ENCODE measurements around the gene PPP6R3.
"Not testable (repeated sequence)": the region's sequence is repeated elsewhere in the genome, so short reads cannot be mapped to it uniquely, and the experiment has no call there.

Gene PPP6R3

DNA sequence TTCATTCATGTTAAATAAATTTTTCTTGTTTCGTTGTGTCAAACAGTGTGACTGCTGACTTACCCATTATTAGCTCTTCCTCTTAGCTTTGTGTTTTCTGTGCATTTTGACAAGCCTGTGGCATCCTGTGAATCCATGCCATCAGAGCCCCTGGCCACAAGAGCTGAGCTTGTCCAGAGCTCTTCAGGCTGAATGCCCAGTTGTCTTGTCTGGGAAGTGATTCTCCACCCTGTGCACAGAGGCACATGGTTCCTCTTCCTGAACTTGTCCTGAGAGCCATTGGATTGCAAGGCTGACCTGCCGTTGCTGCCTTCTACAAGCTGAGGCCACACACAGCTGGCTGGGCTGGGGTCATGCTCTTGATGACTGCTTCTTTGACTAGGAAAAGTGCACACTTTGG is 64.1 kb downstream of the PPP6R3 start:
- no peak for DNase-seq (ENCODE audit: low read depth, low spot score)

DNA sequence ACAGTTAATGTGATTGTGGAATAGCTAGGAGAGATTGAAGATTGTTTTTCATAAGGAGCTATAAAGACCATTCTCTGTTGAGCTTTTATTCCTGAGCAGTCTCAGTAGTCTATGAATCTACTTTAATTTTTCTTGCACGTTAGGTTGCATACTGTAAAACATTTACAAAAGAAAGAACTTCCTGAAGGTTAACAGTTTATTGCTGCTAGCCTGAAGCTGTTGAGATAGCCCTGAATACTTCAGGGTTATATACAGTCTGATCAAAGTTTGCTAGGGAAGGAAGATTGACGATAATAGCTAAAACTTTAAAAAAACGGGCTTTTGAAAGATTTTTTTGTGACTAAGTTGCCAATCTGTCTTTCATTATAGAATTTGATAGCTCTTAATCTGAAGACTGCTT is 64.8 kb downstream of the PPP6R3 start:
- no peak for DNase-seq (ENCODE audit: low read depth, low spot score)

- DNase-seq (ENCODE audit: low read depth, low spot score), result no peak
These were observed 65.4 kb downstream of the PPP6R3 start for GRCh38 chr11:68525930-68526329.

DNA sequence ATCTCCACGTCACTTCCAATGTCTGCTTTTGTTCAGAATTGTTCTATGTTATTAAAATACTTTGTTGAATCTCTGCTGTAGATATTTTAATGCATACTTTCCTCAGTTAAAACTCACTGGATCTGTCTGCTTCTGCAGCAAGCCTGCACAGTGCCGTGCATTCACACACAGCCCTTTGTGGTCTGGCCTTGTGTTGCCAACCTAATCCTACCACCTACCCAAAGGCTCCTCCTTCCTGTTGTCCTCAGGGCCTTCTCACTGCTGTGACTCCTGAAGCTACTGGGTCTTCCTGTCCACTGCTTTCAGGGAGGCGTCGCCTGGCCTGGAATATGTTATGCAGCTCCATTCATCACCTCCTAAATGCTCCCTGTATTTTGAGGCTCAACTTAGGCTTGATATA is 67.0 kb downstream of the PPP6R3 start:
- DNase-seq (ENCODE audit: low read depth, low spot score), result no peak

- DNase-seq (ENCODE audit: low read depth, low spot score), result no peak
These were observed 68.1 kb downstream of the PPP6R3 start for GRCh38 chr11:68528630-68529029.

DNA sequence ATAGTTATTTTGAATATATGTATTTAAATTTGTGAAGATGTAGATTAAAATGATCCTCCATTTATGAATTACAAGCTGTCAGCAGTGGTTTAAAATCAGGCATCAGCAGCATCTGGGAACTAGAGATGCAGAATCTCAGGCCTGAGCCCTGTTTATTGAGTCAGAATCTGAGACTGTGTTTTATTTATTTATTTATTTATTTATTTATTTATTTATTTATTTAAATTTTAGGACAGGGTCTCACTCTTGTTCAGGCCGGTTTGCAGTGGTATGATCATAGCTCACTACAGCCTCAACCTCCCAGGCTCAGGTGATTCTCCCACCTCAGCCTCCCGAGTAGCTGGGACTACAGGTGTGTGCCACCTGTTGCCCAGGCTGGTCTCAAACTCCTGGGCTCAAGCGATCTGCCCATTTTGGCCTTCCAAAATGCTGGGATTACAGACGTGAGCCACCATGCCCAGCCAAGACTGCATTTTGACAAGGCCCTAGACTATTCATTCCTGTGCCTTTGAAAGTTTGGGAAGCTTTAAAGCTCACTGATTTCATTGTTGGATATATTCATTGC is 70.7 kb downstream of the PPP6R3 start:
- no peak for DNase-seq (ENCODE audit: low read depth, low spot score)

- DNase-seq (ENCODE audit: low read depth, low spot score), result no peak
These were observed 72.3 kb downstream of the PPP6R3 start for GRCh38 chr11:68532727-68533369.

GRCh38 chr11:68533945-68534344 is 73.4 kb downstream of the PPP6R3 start:
- no peak for DNase-seq (ENCODE audit: low read depth, low spot score)

DNA sequence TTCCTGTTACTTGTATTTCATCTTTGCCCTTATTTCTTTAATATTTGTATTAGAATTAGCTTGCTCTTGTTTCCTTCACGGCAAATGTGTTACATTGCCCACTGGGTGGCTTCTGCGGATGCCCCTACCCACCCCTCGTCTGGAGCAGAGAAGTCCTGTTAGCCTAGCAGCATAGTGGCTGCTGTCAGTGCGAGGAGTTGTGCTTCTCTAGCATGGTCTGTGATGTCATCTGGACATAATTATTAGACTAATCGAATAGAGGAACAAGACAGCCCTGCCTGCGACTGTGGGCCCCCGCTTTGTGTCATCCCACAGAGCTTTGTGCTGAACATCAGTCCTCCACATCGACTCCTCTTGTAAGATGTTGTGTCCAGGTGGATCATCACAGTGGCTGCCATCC is 74.5 kb downstream of the PPP6R3 start:
- no peak for DNase-seq (ENCODE audit: low read depth, low spot score)

DNA sequence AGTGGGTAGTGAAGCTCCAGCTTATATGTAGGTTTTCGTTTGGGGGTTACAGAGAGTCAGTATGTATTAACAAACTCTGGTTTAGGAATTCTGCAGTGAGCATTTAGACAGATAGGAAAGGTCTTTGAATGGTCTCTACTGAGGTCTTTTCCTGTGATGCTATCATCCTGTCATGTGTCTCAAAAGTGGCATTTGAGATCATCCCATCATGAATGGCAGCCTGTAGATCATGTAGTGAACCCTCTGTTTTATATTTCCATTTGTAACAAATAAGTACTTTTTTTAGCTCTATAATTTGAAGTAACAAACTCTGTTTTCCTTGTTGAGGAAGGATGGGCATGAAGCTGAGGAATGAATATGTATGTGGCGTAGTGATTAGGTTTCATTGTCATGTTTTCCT is 76.2 kb downstream of the PPP6R3 start:
- no peak for DNase-seq (ENCODE audit: low read depth, low spot score)

- no peak for DNase-seq (ENCODE audit: low read depth, low spot score)
These were observed 77.5 kb downstream of the PPP6R3 start for GRCh38 chr11:68538025-68538424.

DNA sequence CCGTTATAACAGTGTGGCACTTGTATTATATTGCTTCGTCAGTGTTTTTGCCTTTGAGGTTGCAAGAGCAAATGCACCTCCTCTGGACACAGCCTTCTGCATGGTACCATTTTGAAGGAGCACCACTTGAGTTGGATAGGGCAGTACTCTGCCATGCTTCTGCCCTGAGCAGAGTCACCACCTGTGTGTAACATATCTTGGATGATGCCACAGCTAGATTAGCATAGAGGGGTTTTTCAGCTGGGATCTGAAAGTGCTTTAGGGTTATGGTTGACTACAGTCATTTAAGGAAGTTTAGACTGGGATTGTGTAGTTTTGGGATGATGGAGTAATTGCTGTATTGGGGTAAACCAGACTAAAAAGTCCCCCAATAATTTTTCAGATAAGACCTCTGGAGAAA is 78.8 kb downstream of the PPP6R3 start:
- no peak for DNase-seq (ENCODE audit: low read depth, low spot score)

GRCh38 chr11:68540504-68540903 is 80.0 kb downstream of the PPP6R3 start:
- not testable (repeated sequence) for DNase-seq (ENCODE audit: low read depth, low spot score)

- no peak for DNase-seq (ENCODE audit: low read depth, low spot score)
These were observed 80.6 kb downstream of the PPP6R3 start for GRCh38 chr11:68541116-68541515.

GRCh38 chr11:68541991-68542390 is 81.4 kb downstream of the PPP6R3 start:
- no peak for DNase-seq (ENCODE audit: low read depth, low spot score)

DNA sequence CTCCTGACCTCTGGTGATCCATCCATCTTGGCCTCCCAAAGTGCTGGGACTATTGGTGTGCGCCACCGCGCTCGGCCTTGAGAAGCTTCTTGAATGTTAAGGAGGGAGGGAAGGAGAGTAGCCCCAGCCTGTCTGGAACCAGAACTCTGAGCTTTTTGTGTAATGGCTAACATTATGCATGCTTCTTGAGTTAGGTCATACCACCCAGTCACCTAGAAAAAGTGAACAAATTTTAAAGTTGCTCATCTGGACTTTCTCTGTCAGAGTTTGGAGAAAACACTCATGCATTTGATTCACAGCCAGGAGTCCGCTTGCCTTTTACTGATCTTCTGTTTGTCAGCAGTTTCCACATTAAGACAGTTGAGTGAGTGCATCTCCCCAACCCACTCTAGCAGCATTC is 82.1 kb downstream of the PPP6R3 start:
- no peak for DNase-seq (ENCODE audit: low read depth, low spot score)

DNA sequence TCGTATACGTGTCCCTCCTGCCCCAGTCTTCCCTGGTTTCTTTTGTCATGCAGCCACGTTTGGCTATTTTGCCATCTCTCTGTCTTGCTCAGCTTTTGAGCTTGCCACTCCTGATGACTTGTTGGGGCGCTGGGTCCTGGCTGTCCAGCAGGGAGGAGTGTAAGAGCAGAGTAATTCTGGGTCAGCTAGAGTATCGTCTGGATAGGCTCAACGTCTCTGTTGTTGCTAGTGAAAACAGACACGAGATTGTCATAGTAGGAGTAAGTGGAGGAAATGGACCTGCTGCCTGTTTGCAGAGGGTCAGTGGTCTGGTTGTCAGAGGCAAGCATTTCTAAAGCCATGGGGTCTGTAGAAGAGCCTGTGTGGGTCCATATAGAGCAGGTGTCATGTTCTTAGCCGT is 83.0 kb downstream of the PPP6R3 start:
- no peak for DNase-seq (ENCODE audit: low read depth, low spot score)

DNA sequence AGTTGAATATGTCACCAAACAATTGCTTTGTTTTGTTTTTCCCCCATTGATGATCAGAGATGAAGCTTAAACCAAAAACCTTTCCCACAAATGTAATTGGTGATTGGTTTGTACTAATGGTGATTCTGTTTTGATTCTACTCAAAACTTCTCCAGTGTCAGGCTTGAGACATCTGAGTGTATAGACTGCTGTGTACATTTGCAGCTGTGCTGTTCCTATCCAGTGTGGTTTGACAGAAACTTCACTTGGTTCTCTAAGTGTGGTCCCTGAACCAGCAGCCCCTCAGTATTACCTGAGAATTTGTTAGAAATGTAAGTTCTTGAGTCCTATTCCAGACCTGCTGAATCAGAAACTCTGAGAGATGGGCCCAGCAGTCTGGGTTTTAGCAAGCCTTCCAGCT is 84.8 kb downstream of the PPP6R3 start:
- DNase-seq (ENCODE audit: low read depth, low spot score), result no peak

DNA sequence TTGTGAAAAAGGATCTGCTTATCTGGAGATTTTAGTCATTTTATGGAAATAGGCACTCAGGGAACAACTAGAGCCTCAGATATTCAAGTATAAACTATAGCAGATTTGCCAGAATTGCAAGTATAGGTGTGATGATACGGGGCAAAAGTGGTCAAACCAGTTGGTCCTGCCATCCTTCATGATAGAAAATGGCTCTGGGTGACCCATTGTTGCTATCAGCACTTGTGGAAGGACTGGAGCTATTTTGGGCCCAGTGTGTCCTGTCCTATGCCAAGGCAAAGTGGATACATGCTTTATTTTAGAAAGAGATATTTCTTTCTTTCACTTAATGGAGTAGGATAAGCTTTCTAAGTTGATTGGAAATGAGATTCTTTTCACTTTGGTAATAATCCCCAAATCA is 85.2 kb downstream of the PPP6R3 start:
- no peak for DNase-seq (ENCODE audit: low read depth, low spot score)

- no peak for DNase-seq (ENCODE audit: low read depth, low spot score)
These were observed 86.0 kb downstream of the PPP6R3 start for GRCh38 chr11:68546555-68546954.

DNA sequence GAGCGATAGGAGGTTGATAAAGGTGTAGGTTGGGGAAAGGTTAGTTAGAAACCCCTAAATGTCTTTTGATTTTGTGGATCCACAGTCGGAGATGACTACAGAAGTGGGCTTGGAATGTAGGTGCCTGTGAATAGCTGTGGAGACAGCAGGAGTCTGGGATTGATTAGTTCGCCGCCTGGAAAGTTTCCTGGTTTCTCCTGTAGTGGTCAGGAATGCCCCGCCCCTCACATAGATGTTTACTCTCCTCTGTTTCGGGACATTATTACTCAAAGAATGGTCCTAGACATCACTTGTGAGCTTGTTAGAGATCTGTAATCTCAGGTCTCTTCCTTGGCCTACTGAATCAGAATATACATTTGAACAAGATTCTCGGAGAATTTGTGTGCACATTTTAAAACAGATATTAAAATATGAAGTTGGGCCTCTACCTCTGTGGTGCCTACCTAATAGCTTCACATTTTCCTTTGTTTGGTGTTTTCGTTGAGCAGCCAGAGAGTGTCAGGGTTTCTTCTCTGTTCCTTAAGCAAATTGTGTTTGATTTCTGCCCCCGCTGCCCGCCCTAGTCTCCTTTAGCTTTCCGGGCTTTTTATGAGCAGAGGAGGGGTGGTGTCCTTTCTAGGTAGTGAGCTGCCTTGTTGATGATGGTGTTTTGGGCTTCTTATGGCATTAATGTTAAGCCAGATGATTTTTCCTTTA is 89.4 kb downstream of the PPP6R3 start:
- no peak for DNase-seq (ENCODE audit: low read depth, low spot score)

GRCh38 chr11:68550485-68550817 is 89.9 kb downstream of the PPP6R3 start:
- DNase-seq (ENCODE audit: low read depth, low spot score), result no peak

DNA sequence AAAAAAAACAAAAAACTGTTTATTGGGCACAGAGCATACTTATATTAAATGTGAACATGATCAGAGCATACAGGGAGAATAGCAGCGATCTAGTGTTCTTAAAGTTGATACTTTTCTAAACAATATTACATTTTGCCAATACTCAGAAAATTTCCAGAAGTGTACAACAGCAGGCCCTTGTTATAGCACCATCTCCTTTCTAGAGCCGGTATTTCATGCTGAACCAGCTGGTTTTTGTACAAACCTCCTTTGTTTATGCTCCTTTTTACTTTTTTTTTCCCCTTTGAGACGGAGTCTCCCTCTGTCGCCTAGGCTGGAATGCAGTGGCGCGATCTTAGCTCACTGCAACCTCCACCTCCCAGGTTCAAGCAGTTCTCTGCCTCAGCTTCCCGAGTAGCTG is 90.7 kb downstream of the PPP6R3 start:
- DNase-seq (ENCODE audit: low read depth, low spot score), result no peak

DNA sequence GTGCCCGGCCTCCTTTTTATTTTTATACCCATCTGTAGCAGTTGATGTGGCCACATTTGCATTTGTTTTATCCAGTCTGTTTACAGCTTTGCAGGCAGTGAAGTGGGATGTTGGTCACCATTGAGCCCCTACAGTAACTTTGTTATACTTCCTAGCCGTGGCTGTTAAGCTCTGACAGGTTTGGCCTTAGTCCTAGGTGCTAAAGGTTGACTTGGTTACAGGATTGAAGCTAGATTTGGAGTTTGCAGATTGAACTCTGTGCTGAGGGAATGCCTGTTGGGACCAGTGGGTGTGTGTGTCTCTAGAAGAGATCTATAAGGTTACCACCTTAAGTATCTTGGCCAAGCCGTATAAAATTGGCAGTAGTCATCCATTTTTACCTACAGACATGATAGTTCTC is 91.2 kb downstream of the PPP6R3 start:
- no peak for DNase-seq (ENCODE audit: low read depth, low spot score)
